ENCODE data around the gene NACAD.
"Not testable (repeated sequence)": the region's sequence is repeated elsewhere in the genome, so short reads cannot be mapped to it uniquely, and the experiment has no call there.

Gene NACAD

DNA sequence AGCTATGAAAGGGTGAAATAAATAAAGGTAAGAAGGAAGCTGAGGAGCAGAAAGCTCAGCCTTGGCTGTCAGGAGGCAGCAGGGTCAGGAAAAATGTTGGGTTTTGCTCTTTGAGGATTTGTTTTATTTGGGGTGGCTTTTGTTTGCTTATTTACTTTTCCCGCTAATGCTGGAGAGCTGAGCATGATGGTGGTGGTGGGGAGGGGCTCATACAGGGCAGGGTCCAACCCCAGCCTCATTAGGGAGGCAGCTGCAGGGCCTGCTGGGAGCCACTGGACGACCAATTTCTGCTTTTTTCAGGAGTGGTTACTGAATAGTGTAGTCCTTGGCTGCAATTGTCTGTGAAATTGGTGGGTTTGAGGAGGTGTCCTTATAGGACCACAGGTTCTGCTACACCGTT, 52.5 kb downstream of the NACAD start:
- no peak for DNase-seq (ENCODE audit: low read depth)
- TF ChIP-seq, protein P1, sequence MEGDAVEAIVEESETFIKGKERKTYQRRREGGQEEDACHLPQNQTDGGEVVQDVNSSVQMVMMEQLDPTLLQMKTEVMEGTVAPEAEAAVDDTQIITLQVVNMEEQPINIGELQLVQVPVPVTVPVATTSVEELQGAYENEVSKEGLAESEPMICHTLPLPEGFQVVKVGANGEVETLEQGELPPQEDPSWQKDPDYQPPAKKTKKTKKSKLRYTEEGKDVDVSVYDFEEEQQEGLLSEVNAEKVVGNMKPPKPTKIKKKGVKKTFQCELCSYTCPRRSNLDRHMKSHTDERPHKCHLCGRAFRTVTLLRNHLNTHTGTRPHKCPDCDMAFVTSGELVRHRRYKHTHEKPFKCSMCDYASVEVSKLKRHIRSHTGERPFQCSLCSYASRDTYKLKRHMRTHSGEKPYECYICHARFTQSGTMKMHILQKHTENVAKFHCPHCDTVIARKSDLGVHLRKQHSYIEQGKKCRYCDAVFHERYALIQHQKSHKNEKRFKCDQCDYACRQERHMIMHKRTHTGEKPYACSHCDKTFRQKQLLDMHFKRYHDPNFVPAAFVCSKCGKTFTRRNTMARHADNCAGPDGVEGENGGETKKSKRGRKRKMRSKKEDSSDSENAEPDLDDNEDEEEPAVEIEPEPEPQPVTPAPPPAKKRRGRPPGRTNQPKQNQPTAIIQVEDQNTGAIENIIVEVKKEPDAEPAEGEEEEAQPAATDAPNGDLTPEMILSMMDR (IDR thresholded peaks at IDR 0.05; ENCODE audit: low read length, missing control alignments) = no peak
- no peak overlapping the region for H3K4me3 ChIP-seq (replicated peaks; ENCODE audit: low read depth, low read length)

DNA sequence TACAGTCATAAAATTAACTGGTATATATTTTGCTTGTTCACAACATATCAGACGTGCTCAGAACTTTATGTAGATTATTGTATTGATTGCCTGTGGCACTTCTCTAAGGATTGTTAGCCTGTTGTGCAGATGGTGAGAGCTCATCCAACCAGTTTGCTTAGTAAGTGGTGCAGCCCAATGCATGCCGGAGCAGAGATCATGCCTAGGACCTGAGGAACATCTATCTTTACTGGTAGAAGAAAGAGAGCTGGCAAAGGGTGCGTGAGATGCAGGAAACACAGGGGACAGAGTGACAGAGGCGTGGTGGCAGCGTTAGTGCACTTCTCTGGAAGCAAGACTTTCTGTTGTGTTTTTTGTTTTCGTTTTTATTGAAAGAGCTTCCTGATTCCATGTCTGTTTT, 52.9 kb downstream of the NACAD start:
- DNase-seq (ENCODE audit: low read depth) = no peak
- TF ChIP-seq, protein P1 (IDR thresholded peaks at IDR 0.05; ENCODE audit: low read length, missing control alignments) = no peak
- H3K4me3 ChIP-seq (replicated peaks; ENCODE audit: low read depth, low read length) = no peak overlapping the region

DNA sequence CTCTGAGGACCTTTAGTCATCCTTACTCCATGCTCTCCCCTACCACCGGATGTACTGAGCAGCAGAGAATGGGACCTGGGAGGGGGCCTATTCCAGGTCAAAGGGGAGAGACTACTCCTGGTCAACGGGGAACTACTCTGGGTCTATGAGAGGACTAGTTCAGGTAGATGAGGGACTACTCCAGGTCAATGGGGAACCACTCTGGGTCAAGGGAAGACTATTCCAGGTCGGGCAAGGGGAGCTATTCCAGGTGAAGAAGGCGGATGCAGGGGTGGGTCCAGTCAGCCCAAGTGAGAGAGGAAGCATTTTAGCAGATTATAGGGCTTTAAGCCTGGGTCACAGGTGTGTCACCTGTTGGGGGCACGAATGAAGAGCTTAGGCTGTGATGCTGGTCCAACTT, 53.4 kb downstream of the NACAD start:
- no peak overlapping the region for H3K4me3 ChIP-seq (replicated peaks; ENCODE audit: low read depth, low read length)
- TF ChIP-seq, protein P1 (IDR thresholded peaks at IDR 0.05; ENCODE audit: low read length, missing control alignments) = no peak
- DNase-seq (ENCODE audit: low read depth) = no peak

DNA sequence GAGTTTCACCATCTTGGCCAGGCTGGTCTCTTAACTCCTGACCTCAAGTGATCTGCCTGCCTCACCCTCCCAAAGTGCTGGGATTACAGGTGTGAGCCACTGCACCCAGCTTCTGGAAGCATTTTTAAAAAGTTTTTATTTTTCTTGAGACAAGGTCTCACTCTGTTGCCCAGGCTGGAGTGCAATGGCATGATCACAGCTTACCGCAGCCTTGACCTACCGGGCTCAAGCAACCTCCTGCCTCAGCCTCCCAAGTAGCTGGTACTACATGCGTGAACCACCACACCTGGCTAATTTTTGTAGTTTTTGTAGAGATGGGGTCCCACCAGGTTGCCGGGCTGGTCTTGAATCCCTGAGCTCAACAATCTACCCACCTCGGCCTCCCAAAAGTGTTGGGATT, 54.1 kb downstream of the NACAD start:
- not testable (repeated sequence) for DNase-seq (ENCODE audit: low read depth); H3K4me3 ChIP-seq (replicated peaks; ENCODE audit: low read depth, low read length)

DNA sequence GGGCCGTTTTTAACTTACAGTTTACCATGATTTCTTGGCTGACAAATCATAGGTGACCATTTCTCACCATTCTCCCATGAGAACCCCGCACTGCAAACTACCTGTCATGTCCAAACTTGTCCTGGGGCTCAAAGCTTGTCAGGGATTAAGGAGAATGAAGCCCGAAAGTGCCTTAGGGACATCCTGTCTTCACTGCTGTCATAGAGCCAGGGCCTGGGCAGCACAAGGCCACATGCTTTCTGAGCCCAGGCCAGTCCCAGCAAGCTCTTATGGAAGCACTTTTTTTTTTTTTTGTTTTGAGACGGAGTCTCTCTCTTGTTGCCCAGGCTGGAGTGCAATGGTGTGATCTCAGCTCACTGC, 54.9 kb downstream of the NACAD start:
- TF ChIP-seq, protein P1 (IDR thresholded peaks at IDR 0.05; ENCODE audit: low read length, missing control alignments) = no peak
- DNase-seq (ENCODE audit: low read depth) = no peak
- H3K4me3 ChIP-seq (replicated peaks; ENCODE audit: low read depth, low read length) = no peak overlapping the region

DNA sequence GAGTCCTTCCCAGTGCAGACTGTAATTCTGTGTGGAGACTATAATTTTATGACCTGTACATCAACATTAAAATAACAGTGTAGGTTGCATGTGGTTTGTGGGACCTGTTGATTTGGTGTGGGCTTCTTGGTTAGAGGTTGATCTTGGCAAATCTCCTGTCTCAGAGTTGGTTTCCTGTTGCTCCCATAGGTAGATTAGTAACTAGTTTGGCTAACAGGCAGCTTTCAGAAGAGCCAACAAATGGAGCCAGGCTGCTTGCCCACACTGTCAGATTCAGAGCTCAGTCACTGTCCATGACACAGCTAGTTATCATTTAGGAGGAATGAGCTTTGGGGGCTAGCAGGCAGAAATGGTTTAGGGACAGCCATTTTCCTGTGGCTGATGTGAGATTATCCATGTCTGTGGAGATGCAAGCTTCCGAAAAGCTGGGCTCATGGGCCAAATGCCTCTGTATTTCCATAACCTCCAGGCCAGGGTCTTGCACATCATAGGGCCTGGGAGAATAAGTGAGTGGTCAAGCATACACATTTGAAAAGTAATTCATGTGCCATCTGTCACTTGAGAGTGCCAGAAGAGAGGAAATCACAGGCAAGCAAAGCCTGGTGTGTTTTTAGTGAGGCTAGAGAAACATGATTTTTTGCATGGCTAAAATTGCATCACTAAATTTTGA, 55.4 kb downstream of the NACAD start:
- no peak for DNase-seq (ENCODE audit: low read depth)
- H3K4me3 ChIP-seq (replicated peaks; ENCODE audit: low read depth, low read length) = no peak overlapping the region
- TF ChIP-seq, protein P1 (IDR thresholded peaks at IDR 0.05; ENCODE audit: low read length, missing control alignments) = no peak

DNA sequence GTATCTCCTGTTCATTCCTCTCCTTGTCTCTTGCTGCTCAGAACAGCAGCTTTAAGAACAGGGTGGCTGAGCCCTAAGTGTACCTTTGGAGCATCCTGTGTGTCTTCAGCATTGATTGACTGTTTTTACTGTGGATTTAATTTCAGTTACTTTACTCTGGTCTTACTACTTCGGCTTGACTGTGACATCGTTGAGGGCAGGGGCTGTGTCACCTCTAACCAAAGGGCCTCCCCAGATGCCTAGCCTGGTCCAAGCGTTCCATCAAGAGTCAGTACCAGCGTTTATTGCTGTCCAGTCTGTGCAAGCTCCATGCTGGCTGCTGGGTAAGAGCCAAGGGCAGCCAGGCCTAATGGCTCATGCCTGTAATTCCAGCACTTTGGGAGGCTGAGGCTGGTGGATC, 56.3 kb downstream of the NACAD start:
- H3K4me3 ChIP-seq (replicated peaks; ENCODE audit: low read depth, low read length) = no peak overlapping the region
- TF ChIP-seq, protein P1 (IDR thresholded peaks at IDR 0.05; ENCODE audit: low read length, missing control alignments) = no peak
- no peak for DNase-seq (ENCODE audit: low read depth)

Data from fibroblast of pulmonary artery (primary cell).